ENCODE data around the gene HK1. TPM values are rescaled to one million over a fixed set of nuclear protein-coding genes. Genes with fewer than 3 reads are reported as not detected.

Gene HK1
- total and polyA plus RNA-seq, 2 donors (not counting 1 experiment from before 2014, with no cell fraction given) = 60.6 to 172 TPM

DNA sequence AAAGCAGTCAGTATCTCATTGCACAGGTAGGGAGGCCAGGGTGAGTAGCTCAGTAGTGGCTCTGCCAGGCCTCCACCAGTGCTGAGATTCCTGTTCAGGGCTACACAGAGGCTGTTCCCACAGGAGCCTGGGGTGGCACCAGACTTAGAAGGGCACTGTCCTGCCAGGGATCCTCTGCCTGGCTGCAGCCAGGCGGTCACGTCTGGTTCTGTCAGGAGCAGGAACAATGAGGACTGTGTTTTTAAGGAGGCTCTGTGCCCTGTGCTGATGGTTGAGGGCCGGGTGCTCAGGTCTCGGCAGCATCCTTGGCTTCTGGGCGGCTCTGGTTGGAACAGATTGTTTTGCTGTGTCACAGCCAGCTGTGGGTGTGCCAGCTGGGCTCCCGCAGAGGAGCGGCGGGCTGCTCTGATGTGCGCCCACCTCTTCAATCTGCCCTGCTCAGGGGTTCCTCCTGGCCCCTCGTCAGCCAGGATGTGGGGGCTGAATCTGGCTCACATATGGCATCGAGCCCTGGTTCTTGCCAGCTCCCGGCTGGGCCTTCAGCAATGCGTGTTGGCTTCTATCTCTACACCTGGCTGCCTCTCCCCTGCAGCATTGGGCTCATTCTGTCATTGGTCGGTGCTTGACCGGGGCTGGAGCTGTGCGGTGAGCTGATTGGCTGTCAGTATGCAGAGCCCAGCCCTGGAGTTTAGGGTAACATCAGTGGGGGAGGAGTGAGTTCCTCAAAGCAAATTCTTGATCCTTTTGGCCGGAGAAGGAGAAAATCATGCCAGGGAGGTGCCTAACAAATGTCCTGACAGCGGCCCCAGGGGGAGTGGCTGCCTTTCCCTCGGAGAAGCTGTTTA is 97.2 kb downstream of the HK1 start:
- Histone ChIP-seq H3K27ac (ENCODE audit: insufficient read depth, low read length) (peak overlapping the region; percentile 16), H3K27me3 (ENCODE audit: control insufficient read depth, insufficient read depth, low read length) (no peaks in the 10 kb centered on the region), H2AFZ (ENCODE audit: low read length) (no peak overlapping the region)

DNA sequence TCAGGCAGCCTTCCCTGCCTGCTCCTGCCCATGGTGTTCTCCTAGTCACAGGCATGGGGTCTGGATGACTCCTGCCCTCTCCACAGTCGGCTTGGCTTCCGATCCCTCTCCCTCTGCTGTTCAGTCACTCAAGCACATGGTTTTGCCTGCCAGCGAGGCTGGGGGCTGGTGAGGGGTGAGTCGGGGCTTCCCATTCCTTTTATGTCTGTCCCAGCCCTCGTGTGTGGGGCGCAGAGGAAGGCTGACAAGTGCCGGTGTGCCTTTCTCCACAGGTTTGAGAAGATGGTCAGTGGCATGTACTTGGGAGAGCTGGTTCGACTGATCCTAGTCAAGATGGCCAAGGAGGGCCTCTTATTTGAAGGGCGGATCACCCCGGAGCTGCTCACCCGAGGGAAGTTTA is 98.4 kb downstream of the HK1 start:
- H3K79me2 ChIP-seq (ENCODE audit: control insufficient read depth, insufficient read depth, low read length) = no peaks in the 10 kb centered on the region
- no peak overlapping the region for H3K4me3 ChIP-seq (replicated peaks in 1 of 4; ENCODE audit: control extremely low read depth in 1 of 4, insufficient read depth in 1 of 4, low read depth in 3 of 4, low read length in 4 of 4)
- no peak overlapping the region for H3K9ac ChIP-seq (ENCODE audit: insufficient read depth, low read length)
- no peak for DNase-seq (ENCODE audit: low read depth in 2 of 2)
- no peak overlapping the region for H2AFZ ChIP-seq (ENCODE audit: low read length)
- TF ChIP-seq, protein P1, sequence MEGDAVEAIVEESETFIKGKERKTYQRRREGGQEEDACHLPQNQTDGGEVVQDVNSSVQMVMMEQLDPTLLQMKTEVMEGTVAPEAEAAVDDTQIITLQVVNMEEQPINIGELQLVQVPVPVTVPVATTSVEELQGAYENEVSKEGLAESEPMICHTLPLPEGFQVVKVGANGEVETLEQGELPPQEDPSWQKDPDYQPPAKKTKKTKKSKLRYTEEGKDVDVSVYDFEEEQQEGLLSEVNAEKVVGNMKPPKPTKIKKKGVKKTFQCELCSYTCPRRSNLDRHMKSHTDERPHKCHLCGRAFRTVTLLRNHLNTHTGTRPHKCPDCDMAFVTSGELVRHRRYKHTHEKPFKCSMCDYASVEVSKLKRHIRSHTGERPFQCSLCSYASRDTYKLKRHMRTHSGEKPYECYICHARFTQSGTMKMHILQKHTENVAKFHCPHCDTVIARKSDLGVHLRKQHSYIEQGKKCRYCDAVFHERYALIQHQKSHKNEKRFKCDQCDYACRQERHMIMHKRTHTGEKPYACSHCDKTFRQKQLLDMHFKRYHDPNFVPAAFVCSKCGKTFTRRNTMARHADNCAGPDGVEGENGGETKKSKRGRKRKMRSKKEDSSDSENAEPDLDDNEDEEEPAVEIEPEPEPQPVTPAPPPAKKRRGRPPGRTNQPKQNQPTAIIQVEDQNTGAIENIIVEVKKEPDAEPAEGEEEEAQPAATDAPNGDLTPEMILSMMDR (conservative IDR thresholded peaks at IDR 0.05 in 1 of 2, IDR thresholded peaks at IDR 0.05 in 1 of 2; ENCODE audit: low read depth in 1 of 2, low read length in 2 of 2) = no peak
- TF ChIP-seq EZH2 (IDR thresholded peaks at IDR 0.05; ENCODE audit: low read length, missing control alignments) = no peak
- no peaks in the 10 kb centered on the region for H3K27me3 ChIP-seq (ENCODE audit: control insufficient read depth, insufficient read depth, low read length)
- H3K9me3 ChIP-seq (ENCODE audit: control insufficient read depth, insufficient read depth, low read depth, low read length) = no peaks in the 10 kb centered on the region
- peaks cover 5% of the 10 kb centered on the region for H3K4me1 ChIP-seq (ENCODE audit: control insufficient read depth, extremely low read depth, insufficient read depth, low read length)
- H4K20me1 ChIP-seq (ENCODE audit: control insufficient read depth, extremely low read depth, insufficient read depth, low read length) = no peaks in the 10 kb centered on the region
- peaks cover 14% of the 10 kb centered on the region for H3K36me3 ChIP-seq (ENCODE audit: control insufficient read depth, insufficient read depth, low read length)
- no peak overlapping the region for H3K4me2 ChIP-seq (ENCODE audit: extremely low read depth, insufficient read depth, low read length)
- H3K27ac ChIP-seq (ENCODE audit: insufficient read depth, low read length) = no peak overlapping the region

More for the DNA sequence above, 97.2 kb downstream of the HK1 start:
- Histone ChIP-seq H4K20me1 (ENCODE audit: control insufficient read depth, extremely low read depth, insufficient read depth, low read length) (no peaks in the 10 kb centered on the region), H3K4me1 (ENCODE audit: control insufficient read depth, extremely low read depth, insufficient read depth, low read length) (peaks cover 5% of the 10 kb centered on the region), H3K4me2 (ENCODE audit: extremely low read depth, insufficient read depth, low read length) (peak overlapping the region; percentile 62), H3K79me2 (ENCODE audit: control insufficient read depth, insufficient read depth, low read length) (no peaks in the 10 kb centered on the region), H3K9ac (ENCODE audit: insufficient read depth, low read length) (no peak overlapping the region), H3K36me3 (ENCODE audit: control insufficient read depth, insufficient read depth, low read length) (peaks cover 18% of the 10 kb centered on the region), H3K4me3 (replicated peaks in 1 of 4; ENCODE audit: control extremely low read depth in 1 of 4, insufficient read depth in 1 of 4, low read depth in 3 of 4, low read length in 4 of 4) (peak overlapping the region in 1 of 4 experiments; percentile 2), H3K9me3 (ENCODE audit: control insufficient read depth, insufficient read depth, low read depth, low read length) (no peaks in the 10 kb centered on the region)
- DNase-seq (ENCODE audit: low read depth in 2 of 2) = peak; percentile 29 to 52
- TF ChIP-seq, protein P1 (conservative IDR thresholded peaks at IDR 0.05 in 1 of 2, IDR thresholded peaks at IDR 0.05 in 1 of 2; ENCODE audit: low read depth in 1 of 2, low read length in 2 of 2) = no peak
- no peak for TF ChIP-seq EZH2 (IDR thresholded peaks at IDR 0.05; ENCODE audit: low read length, missing control alignments)

DNA sequence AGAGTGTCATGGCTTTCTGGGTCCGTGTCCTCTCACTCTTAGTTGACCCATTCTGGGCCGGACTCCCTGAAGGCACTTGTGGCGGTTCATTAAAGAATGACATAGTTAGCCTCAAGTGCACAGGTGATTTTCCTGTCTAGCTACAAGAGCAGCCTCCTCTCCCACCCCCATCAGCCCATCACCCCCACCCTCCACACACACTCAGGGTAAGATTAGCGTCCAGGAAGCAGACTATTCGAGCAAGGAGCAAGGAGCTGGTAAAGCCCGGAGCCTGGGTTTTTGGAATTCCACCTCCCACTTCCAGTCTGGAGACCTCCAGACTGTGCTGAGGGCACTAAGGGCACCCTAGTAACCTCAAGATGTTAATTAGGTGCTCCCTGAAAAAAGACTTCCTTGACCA is 98.9 kb downstream of the HK1 start:
- Histone ChIP-seq H3K4me3 (replicated peaks in 1 of 4; ENCODE audit: control extremely low read depth in 1 of 4, insufficient read depth in 1 of 4, low read depth in 3 of 4, low read length in 4 of 4) (no peak overlapping the region), H2AFZ (ENCODE audit: low read length) (no peak overlapping the region), H3K4me2 (ENCODE audit: extremely low read depth, insufficient read depth, low read length) (no peak overlapping the region), H3K27ac (ENCODE audit: insufficient read depth, low read length) (no peak overlapping the region), H3K9me3 (ENCODE audit: control insufficient read depth, insufficient read depth, low read depth, low read length) (no peaks in the 10 kb centered on the region), H3K9ac (ENCODE audit: insufficient read depth, low read length) (no peak overlapping the region), H3K27me3 (ENCODE audit: control insufficient read depth, insufficient read depth, low read length) (no peaks in the 10 kb centered on the region), H3K36me3 (ENCODE audit: control insufficient read depth, insufficient read depth, low read length) (peaks cover 14% of the 10 kb centered on the region), H3K4me1 (ENCODE audit: control insufficient read depth, extremely low read depth, insufficient read depth, low read length) (peaks cover 6% of the 10 kb centered on the region), H3K79me2 (ENCODE audit: control insufficient read depth, insufficient read depth, low read length) (no peaks in the 10 kb centered on the region), H4K20me1 (ENCODE audit: control insufficient read depth, extremely low read depth, insufficient read depth, low read length) (no peaks in the 10 kb centered on the region)
- no peak for DNase-seq (ENCODE audit: low read depth in 2 of 2)
- TF ChIP-seq EZH2 (IDR thresholded peaks at IDR 0.05; ENCODE audit: low read length, missing control alignments) = no peak
- TF ChIP-seq, protein P1 (conservative IDR thresholded peaks at IDR 0.05 in 1 of 2, IDR thresholded peaks at IDR 0.05 in 1 of 2; ENCODE audit: low read depth in 1 of 2, low read length in 2 of 2) = no peak
